Lung (tissue), 12 donors: Measurements from ENCODE around the gene SLC45A3. TPM values are rescaled to one million over a fixed set of nuclear protein-coding genes. Genes with fewer than 3 reads are reported as not detected.
A peak's percentile ranks its signal among the peaks of the same experiment; 100 is the strongest.

Experiments
- ATAC-seq: fragments of 200-7000 bp; cut with Tn5 transposase; one replicate; pipeline ENCODE4 v1.9.1; 2020; ENCODE audit warnings: moderate number of reproducible peaks; ENCODE audit not compliant: insufficient read depth, low FRiP score
- DNase-seq, 3 donors: peaks; one replicate each; pipeline ENCODE4 v3.0.0-alpha.2; 2013 to 2017
- H3K27ac ChIP-seq, 2 donors: one replicate each; pipeline ENCODE4 v1.5.1; 2013; ENCODE audit warnings: mild to moderate bottlenecking in 2 of 2, moderate library complexity in 2 of 2, control low read depth in 1 of 2, inconsistent platforms in 1 of 2, low read depth in 1 of 2, low read length in 1 of 2
- H3K27me3 ChIP-seq, 3 donors: one replicate each; pipeline ENCODE4 v1.5.1; 2013; ENCODE audit warnings: low read length in 2 of 3; ENCODE audit not compliant: control insufficient read depth in 3 of 3, insufficient read depth in 3 of 3
- H3K36me3 ChIP-seq, 4 donors: one replicate each; pipeline ENCODE4 v1.5.1; 2013; ENCODE audit warnings: low read length in 4 of 4, mild to moderate bottlenecking in 1 of 4, moderate library complexity in 1 of 4; ENCODE audit not compliant: control insufficient read depth in 4 of 4, insufficient read depth in 4 of 4
- H3K4me1 ChIP-seq, 5 donors: one replicate each; pipeline ENCODE4 v1.5.1; 2013; ENCODE audit warnings: low read length in 5 of 5, mild to moderate bottlenecking in 2 of 5, moderate library complexity in 1 of 5; ENCODE audit not compliant: control insufficient read depth in 5 of 5, insufficient read depth in 5 of 5
- H3K4me3 ChIP-seq: one replicate; pipeline ENCODE4 v1.5.1; 2013; ENCODE audit warnings: mild to moderate bottlenecking, control low read depth, moderate library complexity
- H3K9ac ChIP-seq, 2 donors: one replicate each; pipeline ENCODE4 v1.5.1; 2013; ENCODE audit warnings: low read length in 2 of 2, control low read depth in 1 of 2; ENCODE audit not compliant: insufficient read depth in 1 of 2
- H3K9me3 ChIP-seq, 4 donors: one replicate each; pipeline ENCODE4 v1.5.1; 2013; ENCODE audit warnings: low read length in 3 of 4, mild to moderate bottlenecking in 1 of 4, moderate library complexity in 1 of 4; ENCODE audit not compliant: control insufficient read depth in 4 of 4, insufficient read depth in 3 of 4
- CTCF ChIP-seq: IDR thresholded peaks from 2 replicates; pipeline ENCODE4 v1.5.1; 2012; ENCODE audit warnings: mild to moderate bottlenecking; ENCODE audit errors: control extremely low read depth, extremely low read depth
- WGBS, 2 donors: extraction: QIAGEN DNeasy Blood & Tissue Kit; methylation state at CpG; one replicate each; pipeline ENCODE4 v1.1.7; 2013; 5-methylcytosine and 5-hydroxymethylcytosine counted together
- polyA plus RNA-seq, 2 donors: library from polyadenylated mRNA; stranded (reverse); fragments of 200-250 nt; gene quantifications; one replicate each; pipeline ENCODE4 v1.2.1, GENCODE V29; 2013
- total RNA-seq, 2 donors: library from RNA; depleted of rRNA in 1 of 2; stranded (reverse); fragments of >200 nt in 1 of 2; gene quantifications; one replicate each; pipeline ENCODE4 v1.2.1, GENCODE V29; 2014 to 2021
- donor health status: control.
- donor health status: control.
- donor health status: Bipolar disorder and iron deficiency.
- donor health status: healthy.
- donor health status: DM: yes; HTN: yes; CAD: no.

The SLC45A3 gene
- total and polyA plus RNA-seq, 4 donors, result 2.1 to 8.6 (median 3.9) TPM

GRCh38 chr1:205632669-205633169 lies 47.6 kb downstream of the SLC45A3 start:
- DNase-seq (peak in 1 of 3 donors; percentile 47), ATAC-seq (no peak)
- Histone ChIP-seq H3K4me1 (peaks cover 0 to 26% (median 0%) of the 10 kb centered on the region in 5 donors), H3K4me3 (no peak overlapping the region), H3K27ac (peak overlapping the region in 1 of 2 donors; percentile 88), H3K36me3 (peaks cover 0 to 3% (median 0%) of the 10 kb centered on the region in 4 donors), H3K27me3 (no peaks in the 10 kb centered on the region), H3K9me3 (no peaks in the 10 kb centered on the region), H3K9ac (peak overlapping the region in 1 of 2 donors; percentile 90)
- TF ChIP-seq CTCF, result no peak
- WGBS, 2 donors, result 55 to 71% methylated on average over 3 of the region's 3 CpGs

- WGBS, 2 donors, result 1% methylated on average over 54 to 83 of the region's 83 CpGs
- Histone ChIP-seq H3K36me3 (peaks cover 0 to 3% (median 0%) of the 10 kb centered on the region in 4 donors), H3K9ac (peak within 1 kb of the TSS; percentile 42 to 97), H3K9me3 (no peaks in the 10 kb centered on the region), H3K4me3 (peak within 1 kb of the TSS; percentile 80), H3K27ac (peak within 1 kb of the TSS; percentile 96 to 97), H3K4me1 (peaks cover 0 to 26% (median 0%) of the 10 kb centered on the region in 5 donors), H3K27me3 (no peaks in the 10 kb centered on the region)
- peak; percentile 71 for TF ChIP-seq CTCF
- ATAC-seq (peak; percentile 90), DNase-seq (peak; percentile 99)
These were observed 48.3 kb downstream of the SLC45A3 start, which contains the start of gene ELK4 for GRCh38 chr1:205631768-205632668. ELK4 (minus strand) TSS chr1:205632011; CDS start chr1:205623882, 8,129 bp downstream.

- H3K9me3 ChIP-seq, result no peaks in the 10 kb centered on the region
- H3K4me3 ChIP-seq, result peak overlapping the region; percentile 80
- H3K4me1 ChIP-seq, result peaks cover 0 to 22% (median 0%) of the 10 kb centered on the region in 5 donors
- 0 to 1% methylated on average over 54 to 81 of the region's 81 CpGs for WGBS, 2 donors
- peak; percentile 62 for ATAC-seq
- no peaks in the 10 kb centered on the region for H3K27me3 ChIP-seq
- H3K9ac ChIP-seq, result peak overlapping the region; percentile 20 to 97
- H3K36me3 ChIP-seq, result peaks cover 0 to 3% (median 0%) of the 10 kb centered on the region in 4 donors
- H3K27ac ChIP-seq, result peak overlapping the region; percentile 96 to 97
- peak; percentile 80 to 88 (median 83) for DNase-seq
- TF ChIP-seq CTCF, result no peak
These were observed 49.1 kb downstream of the SLC45A3 start for GRCh38 chr1:205631010-205631767.
